Stimulated activated effector memory CD8-positive, alpha-beta T cell treated with anti-CD3 and anti-CD28 coated beads, Interleukin-12 subunit alpha, Interleukin-12 subunit beta, amount 100 ng/mL, for 72 hours (primary cell): ENCODE measurements around the gene SIN3A.
"Not testable (repeated sequence)": the region's sequence is repeated elsewhere in the genome, so short reads cannot be mapped to it uniquely, and the experiment has no call there.

ENCODE experiments used
- ATAC-seq: fragments of 150-1000 bp; cut with Tn5 transposase; 2 replicates; pipeline ENCODE4 v1.10.0; 2021
- DNase-seq, 2 donors: peaks; one replicate each; pipeline ENCODE4 v3.0.0; 2021 to 2022; ENCODE audit warnings: low spot score in 2 of 2
- H3K27ac Mint-ChIP-seq: one replicate; pipeline ENCODE4 v1.8.0; 2022; ENCODE audit warnings: mild to moderate bottlenecking, mixed read lengths
- H3K36me3 Mint-ChIP-seq: one replicate; pipeline ENCODE4 v1.8.0; 2022; ENCODE audit warnings: mild to moderate bottlenecking, mixed read lengths
- H3K4me1 Mint-ChIP-seq: one replicate; pipeline ENCODE4 v1.8.0; 2022; ENCODE audit warnings: mixed read lengths
- H3K4me3 Mint-ChIP-seq: one replicate; pipeline ENCODE4 v1.8.0; 2022; ENCODE audit warnings: mild to moderate bottlenecking, mixed read lengths
- H3K9me3 Mint-ChIP-seq: one replicate; pipeline ENCODE4 v1.8.0; 2022; ENCODE audit warnings: mixed read lengths

SIN3A gene

DNA sequence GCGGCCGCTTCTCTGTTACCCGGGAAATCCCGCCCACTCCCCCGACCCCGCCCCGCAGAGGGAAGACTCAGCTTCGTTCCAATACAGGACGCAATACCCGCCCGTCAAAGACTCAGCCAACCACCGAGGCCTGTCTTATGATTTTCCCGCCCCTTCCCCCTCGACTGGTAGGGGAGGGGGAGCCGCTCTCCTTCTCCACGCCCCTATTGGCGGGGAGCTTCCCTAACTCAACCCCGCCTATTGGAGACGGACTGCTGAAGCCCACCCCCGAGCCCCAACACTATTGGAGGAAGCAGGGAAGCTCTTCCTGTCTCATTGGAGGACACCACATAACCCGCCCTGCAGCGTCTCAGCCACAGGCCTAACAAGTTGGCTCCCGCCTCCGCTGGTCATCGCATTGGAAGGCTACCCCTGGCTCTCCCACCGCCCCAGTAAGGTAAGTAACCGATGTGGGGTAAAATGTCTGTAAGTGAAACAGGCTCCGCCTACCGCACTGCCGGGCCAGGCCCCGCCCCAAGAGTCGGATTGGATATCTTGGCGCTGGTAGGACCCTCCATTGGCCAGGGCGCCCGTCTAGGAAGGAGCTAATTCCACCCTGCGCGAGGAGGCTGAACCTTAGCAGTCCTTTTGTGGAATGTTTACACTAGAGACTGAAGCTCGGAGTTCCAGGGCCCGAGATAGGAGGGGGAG, at the start of gene SIN3A:
TSS of gene SIN3A (minus strand) at position 17 of the 690 bp plus-strand sequence. CDS start 21,315 bp downstream, outside the sequence.
- Mint-ChIP-seq H3K9me3 (no peaks in the 10 kb centered on the region), H3K36me3 (peaks cover 55% of the 10 kb centered on the region), H3K4me1 (peaks cover 47% of the 10 kb centered on the region), H3K4me3 (peak within 1 kb of the TSS; percentile 98), H3K27ac (peak within 1 kb of the TSS; percentile 97)
- ATAC-seq (peak; percentile 67), DNase-seq (peak; percentile 78 to 97)

DNA sequence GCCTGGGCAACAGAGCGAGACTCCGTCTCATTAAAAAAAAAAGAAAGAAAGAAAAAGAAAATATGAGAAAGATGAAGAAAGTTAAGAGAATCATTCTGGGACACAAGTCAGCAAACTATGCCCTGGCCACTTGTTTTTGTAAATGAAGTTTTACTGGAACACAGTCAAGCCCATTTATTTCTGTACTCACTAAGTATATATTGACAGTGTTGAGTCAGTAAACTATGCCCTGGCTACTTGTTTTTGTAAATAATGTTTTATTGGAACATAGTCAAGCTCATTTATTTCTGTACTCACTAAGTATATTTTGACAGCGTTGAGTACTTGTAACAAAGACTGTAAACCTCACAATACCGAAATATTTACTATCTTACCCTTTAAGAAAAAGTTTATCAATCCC, 42.2 kb upstream of the SIN3A start:
- peaks cover 61% of the 10 kb centered on the region for H3K36me3 Mint-ChIP-seq
- DNase-seq (no peak), ATAC-seq (no peak)
- no peak overlapping the region for H3K4me3 Mint-ChIP-seq
- no peak overlapping the region for H3K27ac Mint-ChIP-seq
- no peaks in the 10 kb centered on the region for H3K4me1 Mint-ChIP-seq
- no peaks in the 10 kb centered on the region for H3K9me3 Mint-ChIP-seq

DNA sequence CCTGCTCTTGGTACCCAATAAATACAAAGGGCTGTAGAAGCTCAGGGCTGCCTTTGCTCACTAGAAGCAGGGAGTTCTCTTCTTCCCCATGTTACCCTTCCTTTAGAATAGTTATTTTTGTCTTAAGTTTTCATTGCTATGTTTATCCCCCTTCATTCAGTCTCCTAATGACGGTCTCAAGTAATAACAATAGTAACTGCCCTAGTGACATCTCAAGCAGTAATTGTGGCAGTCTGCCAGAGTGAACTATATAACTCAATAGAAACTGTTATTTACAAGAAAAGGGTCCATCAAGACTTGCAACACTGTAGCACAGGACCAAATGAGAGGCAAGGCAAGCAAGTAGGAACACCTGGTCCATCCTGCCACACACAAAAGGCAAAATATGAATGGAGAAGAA, 32.5 kb upstream of the SIN3A start:
- Mint-ChIP-seq H3K27ac (peak overlapping the region; percentile 43), H3K36me3 (peaks cover 45% of the 10 kb centered on the region), H3K9me3 (no peaks in the 10 kb centered on the region), H3K4me1 (peaks cover 12% of the 10 kb centered on the region), H3K4me3 (no peak overlapping the region)
- ATAC-seq: no peak
- DNase-seq: no peak

DNA sequence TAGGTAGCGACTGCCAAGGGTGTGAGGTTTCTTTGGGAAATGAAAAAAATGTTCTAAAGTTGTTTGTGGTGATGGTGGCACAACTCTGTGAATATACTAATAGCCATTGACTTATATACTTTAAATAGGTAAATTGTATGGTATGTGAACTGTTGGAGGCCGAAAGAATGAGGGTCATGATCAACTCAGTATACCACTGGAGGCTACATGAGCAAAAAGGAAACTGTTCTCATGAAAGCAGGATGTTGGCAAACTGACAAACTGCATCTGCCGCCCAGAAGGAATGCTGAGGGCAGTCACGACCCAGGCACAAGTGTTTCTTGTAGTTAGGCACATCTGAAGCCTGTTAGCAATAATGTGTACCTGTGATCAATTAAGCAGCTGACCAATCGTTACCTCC, 32.1 kb upstream of the SIN3A start:
- ATAC-seq, H3K4me3 Mint-ChIP-seq, DNase-seq, H3K9me3 Mint-ChIP-seq: not testable (repeated sequence)
- Mint-ChIP-seq H3K36me3 (peaks cover 45% of the 10 kb centered on the region), H3K27ac (peak overlapping the region; percentile 43), H3K4me1 (peaks cover 12% of the 10 kb centered on the region)

DNA sequence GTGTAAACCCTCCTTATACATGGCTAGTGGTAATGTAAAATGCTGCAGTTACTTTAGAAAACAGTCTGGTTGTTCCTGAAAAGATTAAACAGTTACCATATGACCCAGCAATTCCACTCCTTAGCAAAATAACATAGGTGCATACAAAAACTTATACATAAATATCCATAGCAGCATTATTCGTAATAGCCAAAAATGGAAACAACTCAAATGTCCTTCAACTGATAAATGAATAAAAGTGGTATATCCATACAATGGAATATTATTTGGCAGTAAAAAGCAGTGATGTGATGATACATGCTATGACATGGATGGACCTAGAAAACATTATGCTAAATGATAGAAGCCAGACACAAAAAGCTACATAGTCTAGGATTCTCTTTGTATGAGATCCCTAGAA, 31.6 kb upstream of the SIN3A start:
- Mint-ChIP-seq H3K9me3 (no peaks in the 10 kb centered on the region), H3K36me3 (peaks cover 45% of the 10 kb centered on the region), H3K4me1 (peaks cover 12% of the 10 kb centered on the region), H3K27ac (peak overlapping the region; percentile 43), H3K4me3 (no peak overlapping the region)
- DNase-seq (no peak), ATAC-seq (no peak)

DNA sequence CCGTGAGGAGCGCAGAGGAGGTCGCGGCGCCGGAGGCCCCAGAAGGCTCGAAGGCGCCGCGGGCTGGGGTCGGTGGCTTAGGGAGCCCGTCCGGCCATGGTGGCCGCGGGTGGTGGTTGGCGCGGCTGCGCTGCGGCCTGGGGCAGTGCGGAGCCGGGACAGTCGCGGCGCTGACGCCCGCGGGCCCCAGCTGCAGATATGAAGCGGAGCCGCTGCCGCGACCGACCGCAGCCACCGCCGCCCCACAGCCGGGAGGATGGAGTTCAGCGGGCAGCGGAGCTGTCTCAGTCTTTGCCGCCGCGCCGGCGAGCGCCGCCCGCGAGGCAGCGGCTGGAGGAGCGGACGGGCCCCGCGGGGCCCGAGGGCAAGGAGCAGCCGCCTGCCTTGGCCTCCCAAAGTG, 29.0 kb upstream of the SIN3A start:
- Mint-ChIP-seq H3K36me3 (peaks cover 35% of the 10 kb centered on the region), H3K4me1 (peaks cover 12% of the 10 kb centered on the region)
- not testable (repeated sequence) for H3K27ac Mint-ChIP-seq, H3K9me3 Mint-ChIP-seq, ATAC-seq, H3K4me3 Mint-ChIP-seq, DNase-seq

GRCh38 chr15:75479670-75480069, 28.2 kb upstream of the SIN3A start:
- no peak for DNase-seq
- Mint-ChIP-seq H3K36me3 (peaks cover 43% of the 10 kb centered on the region), H3K9me3 (no peaks in the 10 kb centered on the region), H3K4me3 (no peak overlapping the region), H3K27ac (no peak overlapping the region), H3K4me1 (peaks cover 12% of the 10 kb centered on the region)
- ATAC-seq: no peak

- not testable (repeated sequence) for H3K27ac Mint-ChIP-seq, H3K4me1 Mint-ChIP-seq
Measured at GRCh38 chr15:75477094-75477493, 25.6 kb upstream of the SIN3A start.

GRCh38 chr15:75468913-75469598, 17.6 kb upstream of the SIN3A start:
- peak overlapping the region; percentile 67 for H3K27ac Mint-ChIP-seq
- H3K4me3 Mint-ChIP-seq: no peak overlapping the region
- ATAC-seq: no peak
- peaks cover 4% of the 10 kb centered on the region for H3K4me1 Mint-ChIP-seq
- no peak for DNase-seq
- no peaks in the 10 kb centered on the region for H3K9me3 Mint-ChIP-seq
- H3K36me3 Mint-ChIP-seq: peaks cover 88% of the 10 kb centered on the region

More at GRCh38 chr15:75477094-75477493, 25.6 kb upstream of the SIN3A start:
- not testable (repeated sequence) for DNase-seq, ATAC-seq, H3K4me3 Mint-ChIP-seq, H3K9me3 Mint-ChIP-seq
- H3K36me3 Mint-ChIP-seq: peaks cover 68% of the 10 kb centered on the region

DNA sequence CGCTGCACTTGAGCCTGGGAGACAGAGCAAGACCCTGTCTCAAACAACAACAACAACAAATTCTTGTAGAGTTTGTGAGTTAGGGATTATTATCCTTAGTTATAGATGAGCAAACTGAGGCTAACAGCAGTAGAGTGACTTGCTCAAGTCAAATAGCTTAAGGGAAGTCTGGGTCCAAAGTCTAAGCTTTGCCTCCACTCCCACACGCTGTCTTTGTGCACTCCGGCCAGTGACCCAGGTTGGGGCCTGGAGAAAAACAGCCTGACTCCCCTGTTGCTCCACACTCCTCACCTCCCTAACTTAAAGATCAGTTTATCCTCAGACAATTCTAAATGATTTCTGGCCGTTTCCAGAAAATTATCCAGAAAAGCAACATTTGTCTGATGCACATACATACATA, 9.2 kb upstream of the SIN3A start:
- DNase-seq (no peak), ATAC-seq (no peak)
- Mint-ChIP-seq H3K36me3 (peaks cover 6% of the 10 kb centered on the region), H3K4me3 (no peak overlapping the region), H3K9me3 (no peaks in the 10 kb centered on the region), H3K4me1 (peaks cover 8% of the 10 kb centered on the region), H3K27ac (peak overlapping the region; percentile 3)

- Mint-ChIP-seq H3K4me1 (peaks cover 8% of the 10 kb centered on the region), H3K9me3 (no peaks in the 10 kb centered on the region), H3K27ac (no peak overlapping the region), H3K4me3 (no peak overlapping the region), H3K36me3 (no peaks in the 10 kb centered on the region)
- ATAC-seq: no peak
- DNase-seq: no peak
Measured at GRCh38 chr15:75459581-75459980, 8.1 kb upstream of the SIN3A start.

GRCh38 chr15:75456710-75457109, 5.2 kb upstream of the SIN3A start:
- DNase-seq (no peak), ATAC-seq (no peak)
- Mint-ChIP-seq H3K27ac (peak overlapping the region; percentile 97), H3K4me1 (peaks cover 26% of the 10 kb centered on the region), H3K36me3 (peaks cover 28% of the 10 kb centered on the region), H3K4me3 (peak overlapping the region; percentile 98), H3K9me3 (no peaks in the 10 kb centered on the region)

- ATAC-seq (peak; percentile 0), DNase-seq (peak in 1 of 2 donors; percentile 48)
- peaks cover 32% of the 10 kb centered on the region for H3K36me3 Mint-ChIP-seq
- H3K4me1 Mint-ChIP-seq: peaks cover 26% of the 10 kb centered on the region
- H3K27ac Mint-ChIP-seq: peak overlapping the region; percentile 97
- H3K4me3 Mint-ChIP-seq: peak overlapping the region; percentile 98
- no peaks in the 10 kb centered on the region for H3K9me3 Mint-ChIP-seq
Measured at GRCh38 chr15:75455982-75456531, 4.6 kb upstream of the SIN3A start.

DNA sequence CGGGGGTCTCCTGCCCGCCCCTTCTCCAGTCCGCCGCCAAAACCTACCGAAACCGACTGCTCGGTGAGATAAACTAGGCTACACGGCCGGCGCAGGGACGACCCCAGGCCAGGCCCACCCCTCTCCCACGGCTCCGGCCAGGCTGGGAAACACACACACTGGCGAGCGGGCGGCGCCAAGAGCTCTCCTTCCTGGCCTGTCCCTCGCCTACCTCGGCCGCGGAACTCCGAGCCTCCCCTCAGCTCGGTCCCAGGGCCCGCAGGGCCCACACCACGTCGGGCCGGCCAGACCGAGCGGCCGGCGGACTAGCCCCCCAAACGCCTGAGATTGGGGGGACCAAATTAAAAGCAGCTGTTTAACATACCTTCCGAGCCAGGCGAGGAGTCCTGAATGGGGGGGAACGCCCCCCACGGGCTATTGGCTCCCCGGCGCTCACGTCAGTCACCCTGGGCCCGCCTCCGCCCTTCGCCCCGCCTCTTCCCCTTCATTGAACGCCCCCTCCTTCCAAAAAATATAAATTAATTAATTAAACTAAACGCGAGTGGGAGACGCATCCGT, 4.0 kb upstream of the SIN3A start:
- Mint-ChIP-seq H3K27ac (peak overlapping the region; percentile 97), H3K36me3 (peaks cover 34% of the 10 kb centered on the region), H3K9me3 (no peaks in the 10 kb centered on the region), H3K4me1 (peaks cover 28% of the 10 kb centered on the region), H3K4me3 (peak overlapping the region; percentile 98)
- DNase-seq: peak; percentile 69 to 94
- peak; percentile 11 for ATAC-seq
